GM23248 (cell line): ENCODE data around the gene ANKFN1. TPM values are rescaled to one million over a fixed set of nuclear protein-coding genes. Genes with fewer than 3 reads are reported as not detected.

Experiments used
- DNase-seq: peaks from one replicate; pipeline ENCODE4 v3.0.0-alpha.2; 2015
- H2AFZ ChIP-seq: fragments of 200-600 bp; sonication (generic); 2 replicates; pipeline ENCODE4 v1.6.1; 2016; ENCODE audit warnings: antibody characterized with exemption
- H3F3A ChIP-seq: fragments of 200-600 bp; sonication (generic); 2 replicates; pipeline ENCODE4 v1.6.1; 2016; ENCODE audit warnings: mild to moderate bottlenecking, antibody characterized with exemption, mixed run types; ENCODE audit not compliant: insufficient read depth
- H3K27ac ChIP-seq: fragments of 200-600 bp; sonication (generic); 2 replicates; pipeline ENCODE4 v1.5.1; 2016; ENCODE audit warnings: mild to moderate bottlenecking
- H3K27me3 ChIP-seq: fragments of 200-600 bp; sonication (generic); replicated peaks from 2 replicates; pipeline ENCODE4 v1.6.1; 2016; ENCODE audit warnings: mild to moderate bottlenecking; ENCODE audit not compliant: insufficient read depth
- H3K36me3 ChIP-seq: fragments of 200-600 bp; sonication (generic); 2 replicates; pipeline ENCODE4 v1.6.1; 2016; ENCODE audit warnings: low read depth, mild to moderate bottlenecking
- H3K4me1 ChIP-seq: fragments of 200-600 bp; sonication (generic); 2 replicates; pipeline ENCODE4 v1.6.1; 2016; ENCODE audit warnings: mild to moderate bottlenecking; ENCODE audit not compliant: insufficient read depth
- H3K4me2 ChIP-seq: fragments of 200-600 bp; sonication (generic); one replicate; pipeline ENCODE4 v1.6.1; 2016; ENCODE audit warnings: mild to moderate bottlenecking; ENCODE audit not compliant: unreplicated experiment
- H3K4me3 ChIP-seq: fragments of 200-600 bp; sonication (generic); 2 replicates; pipeline ENCODE4 v1.5.1; 2016; ENCODE audit warnings: mild to moderate bottlenecking
- H3K79me2 ChIP-seq: fragments of 200-600 bp; sonication (generic); 2 replicates; pipeline ENCODE4 v1.6.1; 2016; ENCODE audit warnings: mild to moderate bottlenecking; ENCODE audit not compliant: insufficient read depth
- H3K9ac ChIP-seq: fragments of 200-600 bp; sonication (generic); 2 replicates; pipeline ENCODE4 v1.6.1; 2016; ENCODE audit warnings: mild to moderate bottlenecking
- H3K9me2 ChIP-seq: fragments of 200-600 bp; sonication (generic); 2 replicates; pipeline ENCODE4 v1.6.1; 2016; ENCODE audit warnings: mixed run types, mild to moderate bottlenecking, moderate library complexity; ENCODE audit not compliant: insufficient read depth
- H3K9me3 ChIP-seq: fragments of 200-600 bp; sonication (generic); one replicate; pipeline ENCODE4 v1.6.1; 2017; ENCODE audit warnings: low read depth
- H4K20me1 ChIP-seq: fragments of 200-600 bp; sonication (generic); 2 replicates; pipeline ENCODE4 v1.6.0; 2016; ENCODE audit not compliant: insufficient read depth
- EZH2 ChIP-seq: fragments of 200-600 bp; sonication (generic); IDR thresholded peaks from 2 replicates; pipeline ENCODE4 v1.6.1; 2018; ENCODE audit warnings: antibody characterized with exemption, mild to moderate bottlenecking; ENCODE audit not compliant: insufficient read depth, poor library complexity, severe bottlenecking
- EZH2phosphoT487 ChIP-seq: fragments of 200-600 bp; sonication (generic); IDR thresholded peaks from 2 replicates; pipeline ENCODE4 v1.6.1; 2018; ENCODE audit warnings: antibody characterized with exemption, moderate library complexity, mild to moderate bottlenecking, low read depth; ENCODE audit not compliant: insufficient read depth
- WGBS, 2 experiments: methylation state at CpG; one replicate each; pipeline ENCODE4 v1.1.6; 2015 to 2017; ENCODE audit warnings: low lambda C conversion rate in 2 of 2, low coverage in 1 of 2; ENCODE audit errors: missing lambda C conversion rate in 2 of 2; 5-methylcytosine and 5-hydroxymethylcytosine counted together
- in situ Hi-C: fragments of 300-500 bp; cut with MboI; formaldehyde crosslinking; loops from 2 replicates; pipeline ENCODE4 v1.15.0; 2020
- polyA plus RNA-seq: library from polyadenylated mRNA; unstranded; fragments of >200 nt; fragmentation: Nextera tagmentation; extraction: Ambion mirVana; gene quantifications from 2 replicates; pipeline ENCODE4 v1.2.1, GENCODE V29; 2016
- total RNA-seq: library from RNA; depleted of rRNA; stranded (reverse); fragments of >200 nt; shearing (Covaris generic); gene quantifications from 2 replicates; pipeline ENCODE4 v1.2.3, GENCODE V29; 2014

ANKFN1 gene
- total and polyA plus RNA-seq, 2 experiments from 2014 or later: 0.54 to 0.64 TPM

- Histone ChIP-seq H3K9me3 (no peaks in the 10 kb centered on the region), H3K4me1 (no peaks in the 10 kb centered on the region), H3K36me3 (no peaks in the 10 kb centered on the region), H3K4me2 (no peak overlapping the region), H4K20me1 (no peaks in the 10 kb centered on the region), H3K79me2 (no peaks in the 10 kb centered on the region), H3K27ac (no peak overlapping the region), H3K27me3 (0 out of 2 replicates have a peak, but pooled peaks cover 4% of the 10 kb centered on the region), H2AFZ (no peak overlapping the region), H3F3A (no peaks in the 10 kb centered on the region), H3K4me3 (no peak overlapping the region), H3K9ac (no peak overlapping the region), H3K9me2 (no peaks in the 10 kb centered on the region)
- in situ Hi-C loops: no loop called here
- no peak for DNase-seq
- 16% methylated on average over 5 of the region's 5 CpGs for WGBS, 2 experiments
- TF ChIP-seq EZH2phosphoT487 (no peak), EZH2 (no peak)
These were observed 348.9 kb downstream of the ANKFN1 start for GRCh38 chr17:56502120-56502654.

GRCh38 chr17:56505154-56505756 lies 352.0 kb downstream of the ANKFN1 start:
- Histone ChIP-seq H3K9me2 (no peaks in the 10 kb centered on the region), H3F3A (no peaks in the 10 kb centered on the region), H3K27me3 (peaks cover 4% of the 10 kb centered on the region; the same call in 1 of the 2 replicates), H3K4me1 (no peaks in the 10 kb centered on the region), H3K9ac (no peak overlapping the region), H2AFZ (no peak overlapping the region), H3K9me3 (no peaks in the 10 kb centered on the region), H4K20me1 (no peaks in the 10 kb centered on the region), H3K4me2 (no peak overlapping the region), H3K27ac (no peak overlapping the region), H3K79me2 (no peaks in the 10 kb centered on the region), H3K36me3 (no peaks in the 10 kb centered on the region), H3K4me3 (no peak overlapping the region)
- in situ Hi-C loops: no loop called here
- DNase-seq: no peak
- TF ChIP-seq EZH2phosphoT487 (no peak), EZH2 (no peak)
- 60 to 69% methylated on average over 2 of the region's 2 CpGs for WGBS, 2 experiments

- H3F3A ChIP-seq: no peaks in the 10 kb centered on the region
- H3K4me3 ChIP-seq: no peak overlapping the region
- H3K9me3 ChIP-seq: no peaks in the 10 kb centered on the region
- no peaks in the 10 kb centered on the region for H4K20me1 ChIP-seq
- TF ChIP-seq EZH2 (no peak), EZH2phosphoT487 (no peak)
- H2AFZ ChIP-seq: no peak overlapping the region
- no peaks in the 10 kb centered on the region for H3K9me2 ChIP-seq
- DNase-seq: no peak
- H3K4me2 ChIP-seq: no peak overlapping the region
- H3K4me1 ChIP-seq: no peaks in the 10 kb centered on the region
- no peak overlapping the region for H3K27ac ChIP-seq
- H3K9ac ChIP-seq: no peak overlapping the region
- no peaks in the 10 kb centered on the region; the same call in 1 of the 2 replicates for H3K27me3 ChIP-seq
- no peaks in the 10 kb centered on the region for H3K79me2 ChIP-seq
- in situ Hi-C loops: no loop called here
- no peaks in the 10 kb centered on the region for H3K36me3 ChIP-seq
These were observed 353.1 kb downstream of the ANKFN1 start for GRCh38 chr17:56506349-56506748.

GRCh38 chr17:56510554-56511342 lies 357.5 kb downstream of the ANKFN1 start:
- Histone ChIP-seq H3K27me3 (no peaks in the 10 kb centered on the region; the same call in 1 of the 2 replicates), H3F3A (no peaks in the 10 kb centered on the region), H3K36me3 (no peaks in the 10 kb centered on the region), H4K20me1 (no peaks in the 10 kb centered on the region), H2AFZ (no peak overlapping the region), H3K4me2 (no peak overlapping the region), H3K9ac (no peak overlapping the region), H3K9me2 (no peaks in the 10 kb centered on the region), H3K9me3 (no peaks in the 10 kb centered on the region), H3K79me2 (no peaks in the 10 kb centered on the region), H3K4me1 (no peaks in the 10 kb centered on the region), H3K4me3 (no peak overlapping the region), H3K27ac (no peak overlapping the region)
- 85 to 87% methylated on average over 38 to 45 of the region's 46 CpGs for WGBS, 2 experiments
- TF ChIP-seq EZH2 (no peak), EZH2phosphoT487 (no peak)
- in situ Hi-C loops: loop anchor here (5.0 kb wide), 1 partner anchor 52 kb away; no protein-coding TSS in a partner anchor
- no peak for DNase-seq
